ENCODE results near the gene ASCC3. TPM values are rescaled to one million over a fixed set of nuclear protein-coding genes. Genes with fewer than 3 reads are reported as not detected.

Gene ASCC3
- total and polyA plus RNA-seq, 2 donors (not counting 1 experiment from before 2014, with no cell fraction given) = 9.0 to 42.3 TPM

DNA sequence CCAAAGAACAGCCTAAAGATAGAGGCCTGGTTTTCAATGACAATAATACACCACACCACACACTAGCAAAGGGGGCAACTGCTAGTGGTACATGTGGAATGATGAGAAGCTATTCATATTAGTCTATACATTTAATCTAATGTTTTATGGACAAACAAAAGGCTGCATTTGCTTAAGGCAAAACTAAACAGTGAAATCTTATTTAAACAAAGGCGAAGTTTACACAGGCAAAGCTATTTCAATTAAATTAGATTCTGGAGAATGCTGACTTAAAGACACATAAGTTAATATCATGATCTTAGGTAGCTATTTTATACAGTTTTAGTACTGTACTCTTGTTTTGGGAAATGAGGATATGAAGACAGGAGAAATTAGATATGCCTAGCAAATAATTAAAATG is 362.5 kb downstream of the ASCC3 start:
- H3K4me1 Mint-ChIP-seq = no peaks in the 10 kb centered on the region
- Histone ChIP-seq H3K4me3 (ENCODE audit: control extremely low read depth in 1 of 5, extremely low read depth in 1 of 5, insufficient read depth in 1 of 5, low read depth in 2 of 5, low read length in 4 of 5) (no peak overlapping the region), H3K79me2 (ENCODE audit: control insufficient read depth, insufficient read depth, low read length) (no peaks in the 10 kb centered on the region), H2AFZ (ENCODE audit: insufficient read depth, low read depth, low read length, poor library complexity, severe bottlenecking) (no peak overlapping the region), H3K27me3 (replicated peaks in 1 of 4; ENCODE audit: control extremely low read depth in 1 of 4, control insufficient read depth in 3 of 4, insufficient read depth in 4 of 4, low read length in 3 of 4) (no peaks in the 10 kb centered on the region), H3K4me1 (ENCODE audit: control insufficient read depth in 2 of 2, insufficient read depth in 2 of 2, low read length in 2 of 2) (no peaks in the 10 kb centered on the region), H3K27ac (ENCODE audit: low read length in 2 of 2) (no peak overlapping the region), H3K9ac (ENCODE audit: low read length) (no peak overlapping the region), H3K36me3 (replicated peaks in 1 of 2; ENCODE audit: control extremely low read depth in 1 of 2, control insufficient read depth in 1 of 2, extremely low read depth in 1 of 2, insufficient read depth in 2 of 2, low read length in 1 of 2) (peaks cover 5 to 15% of the 10 kb centered on the region in 2 experiments), H3K4me2 (replicated peaks; ENCODE audit: low read depth, low read length, poor library complexity, severe bottlenecking) (no peak overlapping the region), H4K20me1 (ENCODE audit: control insufficient read depth, insufficient read depth, low read length, poor library complexity, severe bottlenecking) (no peaks in the 10 kb centered on the region), H3K9me3 (ENCODE audit: control extremely low read depth in 1 of 3, control insufficient read depth in 2 of 3, insufficient read depth in 1 of 3, low read length in 2 of 3) (no peaks in the 10 kb centered on the region)
- CTCF ChIA-PET = no interaction called here
- H3K4me3 Mint-ChIP-seq = no peak overlapping the region
- intact Hi-C loops (cut with micrococcal nuclease) = no loop called here
- POLR2A ChIA-PET = no interaction called here
- DNase-seq (no peak), ATAC-seq (ENCODE audit: low read depth) (no peak)
- TF ChIP-seq, protein P1, sequence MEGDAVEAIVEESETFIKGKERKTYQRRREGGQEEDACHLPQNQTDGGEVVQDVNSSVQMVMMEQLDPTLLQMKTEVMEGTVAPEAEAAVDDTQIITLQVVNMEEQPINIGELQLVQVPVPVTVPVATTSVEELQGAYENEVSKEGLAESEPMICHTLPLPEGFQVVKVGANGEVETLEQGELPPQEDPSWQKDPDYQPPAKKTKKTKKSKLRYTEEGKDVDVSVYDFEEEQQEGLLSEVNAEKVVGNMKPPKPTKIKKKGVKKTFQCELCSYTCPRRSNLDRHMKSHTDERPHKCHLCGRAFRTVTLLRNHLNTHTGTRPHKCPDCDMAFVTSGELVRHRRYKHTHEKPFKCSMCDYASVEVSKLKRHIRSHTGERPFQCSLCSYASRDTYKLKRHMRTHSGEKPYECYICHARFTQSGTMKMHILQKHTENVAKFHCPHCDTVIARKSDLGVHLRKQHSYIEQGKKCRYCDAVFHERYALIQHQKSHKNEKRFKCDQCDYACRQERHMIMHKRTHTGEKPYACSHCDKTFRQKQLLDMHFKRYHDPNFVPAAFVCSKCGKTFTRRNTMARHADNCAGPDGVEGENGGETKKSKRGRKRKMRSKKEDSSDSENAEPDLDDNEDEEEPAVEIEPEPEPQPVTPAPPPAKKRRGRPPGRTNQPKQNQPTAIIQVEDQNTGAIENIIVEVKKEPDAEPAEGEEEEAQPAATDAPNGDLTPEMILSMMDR (IDR thresholded peaks at IDR 0.05) = no peak
- TF ChIP-seq EZH2 (IDR thresholded peaks at IDR 0.05; ENCODE audit: borderline replicate concordance, insufficient read depth, low read depth, low read length, poor library complexity, severe bottlenecking) = no peak
- no peak overlapping the region for H3K27ac Mint-ChIP-seq
- WGBS (ENCODE audit: insufficient coverage) = no CpG with 5 or more reads among the region's 1 CpG
- no peaks in the 10 kb centered on the region for H3K9me3 Mint-ChIP-seq (ENCODE audit: insufficient read depth)
- no peaks in the 10 kb centered on the region for H3K27me3 Mint-ChIP-seq

DNA sequence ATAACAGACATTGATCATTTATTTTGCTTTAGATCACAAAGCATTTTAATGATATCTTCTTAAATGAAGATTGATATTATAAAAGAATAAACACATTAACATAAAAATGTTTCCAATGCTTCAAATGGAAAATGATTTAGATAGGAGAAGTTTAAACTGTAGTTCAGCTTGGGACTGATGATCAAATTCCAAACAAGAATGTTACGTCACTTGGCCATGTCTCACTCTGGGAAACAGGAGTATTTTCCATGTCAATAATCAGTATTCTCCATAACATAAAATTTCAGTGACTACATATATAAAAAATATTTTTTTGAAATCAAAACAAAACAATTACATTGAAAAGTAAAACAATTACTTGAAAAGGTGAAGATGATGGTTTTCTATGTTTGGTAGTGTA is 363.5 kb downstream of the ASCC3 start:
- no peak for TF ChIP-seq EZH2 (IDR thresholded peaks at IDR 0.05; ENCODE audit: borderline replicate concordance, insufficient read depth, low read depth, low read length, poor library complexity, severe bottlenecking)
- TF ChIP-seq, protein P1 (IDR thresholded peaks at IDR 0.05) = no peak
- no peaks in the 10 kb centered on the region for H3K79me2 ChIP-seq (ENCODE audit: control insufficient read depth, insufficient read depth, low read length)
- no peaks in the 10 kb centered on the region for H3K4me1 ChIP-seq (ENCODE audit: control insufficient read depth in 2 of 2, insufficient read depth in 2 of 2, low read length in 2 of 2)
- H3K9ac ChIP-seq (ENCODE audit: low read length) = no peak overlapping the region
- Mint-ChIP-seq H3K4me1 (no peaks in the 10 kb centered on the region), H3K4me3 (no peak overlapping the region), H3K27me3 (no peaks in the 10 kb centered on the region), H3K27ac (no peak overlapping the region), H3K9me3 (ENCODE audit: insufficient read depth) (no peaks in the 10 kb centered on the region)
- no peak overlapping the region for H3K27ac ChIP-seq (ENCODE audit: low read length in 2 of 2)
- H3K4me3 ChIP-seq (ENCODE audit: control extremely low read depth in 1 of 5, extremely low read depth in 1 of 5, insufficient read depth in 1 of 5, low read depth in 2 of 5, low read length in 4 of 5) = no peak overlapping the region
- H3K27me3 ChIP-seq (replicated peaks in 1 of 4; ENCODE audit: control extremely low read depth in 1 of 4, control insufficient read depth in 3 of 4, insufficient read depth in 4 of 4, low read length in 3 of 4) = no peaks in the 10 kb centered on the region
- intact Hi-C loops (cut with micrococcal nuclease) = no loop called here
- H2AFZ ChIP-seq (ENCODE audit: insufficient read depth, low read depth, low read length, poor library complexity, severe bottlenecking) = no peak overlapping the region
- ChIA-PET CTCF (no interaction called here), POLR2A (no interaction called here)
- peaks cover 5 to 17% of the 10 kb centered on the region in 2 experiments for H3K36me3 ChIP-seq (replicated peaks in 1 of 2; ENCODE audit: control extremely low read depth in 1 of 2, control insufficient read depth in 1 of 2, extremely low read depth in 1 of 2, insufficient read depth in 2 of 2, low read length in 1 of 2)
- H3K4me2 ChIP-seq (replicated peaks; ENCODE audit: low read depth, low read length, poor library complexity, severe bottlenecking) = no peak overlapping the region
- no peaks in the 10 kb centered on the region for H3K9me3 ChIP-seq (ENCODE audit: control extremely low read depth in 1 of 3, control insufficient read depth in 2 of 3, insufficient read depth in 1 of 3, low read length in 2 of 3)
- H4K20me1 ChIP-seq (ENCODE audit: control insufficient read depth, insufficient read depth, low read length, poor library complexity, severe bottlenecking) = no peaks in the 10 kb centered on the region
- ATAC-seq (ENCODE audit: low read depth) (no peak), DNase-seq (no peak)
- no CpG with 5 or more reads among the region's 1 CpG for WGBS (ENCODE audit: insufficient coverage)
